ENCODE data around the gene NDUFB10. TPM values are rescaled to one million over a fixed set of nuclear protein-coding genes. Genes with fewer than 3 reads are reported as not detected.

Gene NDUFB10
- total RNA-seq, 1 experiment from 2014 or later = 190 TPM

- Histone ChIP-seq H3K79me2 (ENCODE audit: low read depth) (peaks cover 38% of the 10 kb centered on the region), H3K9me2 (ENCODE audit: insufficient read depth) (no peaks in the 10 kb centered on the region), H3K27me3 (ENCODE audit: insufficient read depth, low read depth) (no peaks in the 10 kb centered on the region), H3K4me3 (peak overlapping the region; percentile 75), H3K4me2 (peak overlapping the region; percentile 100), H3K4me1 (replicated peaks; ENCODE audit: insufficient read depth) (peaks cover 16% of the 10 kb centered on the region), H3K27ac (0 out of 2 replicates have a peak overlapping the region, but pooled peaks have one; percentile 36), H3K9me3 (ENCODE audit: insufficient read depth, low read depth) (no peaks in the 10 kb centered on the region), H2AFZ (peak overlapping the region; percentile 89), H4K20me1 (ENCODE audit: insufficient read depth) (peaks cover 7% of the 10 kb centered on the region; the same call in 1 of the 2 replicates), H3F3A (ENCODE audit: insufficient read depth, low read depth) (peaks cover 20% of the 10 kb centered on the region; the same call in 1 of the 2 replicates), H3K36me3 (ENCODE audit: low read depth) (peaks cover 3% of the 10 kb centered on the region; the same call in 1 of the 2 replicates)
- no TSS peak for BruUV-seq (replicated peaks)
- TF ChIP-seq, protein P1, sequence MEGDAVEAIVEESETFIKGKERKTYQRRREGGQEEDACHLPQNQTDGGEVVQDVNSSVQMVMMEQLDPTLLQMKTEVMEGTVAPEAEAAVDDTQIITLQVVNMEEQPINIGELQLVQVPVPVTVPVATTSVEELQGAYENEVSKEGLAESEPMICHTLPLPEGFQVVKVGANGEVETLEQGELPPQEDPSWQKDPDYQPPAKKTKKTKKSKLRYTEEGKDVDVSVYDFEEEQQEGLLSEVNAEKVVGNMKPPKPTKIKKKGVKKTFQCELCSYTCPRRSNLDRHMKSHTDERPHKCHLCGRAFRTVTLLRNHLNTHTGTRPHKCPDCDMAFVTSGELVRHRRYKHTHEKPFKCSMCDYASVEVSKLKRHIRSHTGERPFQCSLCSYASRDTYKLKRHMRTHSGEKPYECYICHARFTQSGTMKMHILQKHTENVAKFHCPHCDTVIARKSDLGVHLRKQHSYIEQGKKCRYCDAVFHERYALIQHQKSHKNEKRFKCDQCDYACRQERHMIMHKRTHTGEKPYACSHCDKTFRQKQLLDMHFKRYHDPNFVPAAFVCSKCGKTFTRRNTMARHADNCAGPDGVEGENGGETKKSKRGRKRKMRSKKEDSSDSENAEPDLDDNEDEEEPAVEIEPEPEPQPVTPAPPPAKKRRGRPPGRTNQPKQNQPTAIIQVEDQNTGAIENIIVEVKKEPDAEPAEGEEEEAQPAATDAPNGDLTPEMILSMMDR (conservative IDR thresholded peaks at IDR 0.05) = no peak
- no peak for TF ChIP-seq EZH2 (IDR thresholded peaks at IDR 0.05; ENCODE audit: low read depth)
- POLR2A ChIA-PET (ENCODE audit: unreplicated experiment) = no interaction called here
- CTCF ChIA-PET = no interaction called here
- intact Hi-C loops (cut with micrococcal nuclease; ENCODE audit: unreplicated experiment) = no loop called here
- DNase-seq = no peak
Observed at GRCh38 chr16:1972490-1972877, 13.1 kb downstream of the NDUFB10 start.

DNA sequence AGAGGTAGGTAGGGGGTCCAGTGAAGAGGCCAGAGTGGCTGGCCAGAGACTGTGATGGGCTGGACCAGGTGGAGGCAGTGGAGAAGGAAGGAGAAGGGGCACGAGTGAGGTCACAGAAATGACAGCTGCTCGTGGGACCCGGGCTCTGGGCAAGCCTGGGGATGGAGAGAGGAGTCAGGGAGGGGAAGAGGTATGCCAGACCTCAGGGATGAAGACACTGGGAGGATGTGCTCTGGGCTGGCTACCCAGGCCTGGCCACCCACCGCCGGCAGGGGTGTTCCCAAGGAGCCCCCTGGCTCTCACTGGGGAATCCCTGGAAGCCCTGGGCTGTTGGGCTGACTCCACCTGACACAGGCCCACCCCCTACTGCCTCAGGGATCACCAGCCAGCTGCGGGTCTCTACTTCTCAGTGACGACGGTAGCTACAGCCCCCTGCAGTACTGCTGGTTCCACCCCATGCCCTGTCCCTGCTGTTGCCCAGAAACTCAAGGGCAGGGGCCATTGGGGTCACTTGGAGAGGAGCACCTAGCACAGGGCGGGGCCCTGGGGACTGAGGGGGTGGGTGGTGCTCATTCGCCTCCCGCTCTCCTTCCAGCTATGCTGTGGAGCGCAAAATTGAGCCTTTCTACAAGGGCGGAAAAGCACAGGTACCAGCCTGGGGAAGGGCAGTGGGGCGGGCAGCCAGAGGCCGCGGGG lies 14.3 kb downstream of the NDUFB10 start:
- peaks cover 38% of the 10 kb centered on the region for H3K79me2 ChIP-seq (ENCODE audit: low read depth)
- H3K36me3 ChIP-seq (ENCODE audit: low read depth) = peaks cover 3% of the 10 kb centered on the region; the same call in 1 of the 2 replicates
- no peaks in the 10 kb centered on the region for H3K9me3 ChIP-seq (ENCODE audit: insufficient read depth, low read depth)
- H3K9me2 ChIP-seq (ENCODE audit: insufficient read depth) = no peaks in the 10 kb centered on the region
- H3K27me3 ChIP-seq (ENCODE audit: insufficient read depth, low read depth) = no peaks in the 10 kb centered on the region
- peak overlapping the region; percentile 100 for H3K4me2 ChIP-seq
- DNase-seq = no peak
- no peak overlapping the region for H3K27ac ChIP-seq
- H3K4me3 ChIP-seq = peak overlapping the region; percentile 75; the same call in 1 of the 2 replicates
- no TSS peak for BruUV-seq (replicated peaks)
- POLR2A ChIA-PET (ENCODE audit: unreplicated experiment) = no interaction called here
- CTCF ChIA-PET = no interaction called here
- H3K4me1 ChIP-seq (replicated peaks; ENCODE audit: insufficient read depth) = peaks cover 17% of the 10 kb centered on the region
- TF ChIP-seq EZH2 (IDR thresholded peaks at IDR 0.05; ENCODE audit: low read depth) = no peak
- TF ChIP-seq, protein P1 (conservative IDR thresholded peaks at IDR 0.05) = no peak
- peaks cover 9% of the 10 kb centered on the region; the same call in 1 of the 2 replicates for H4K20me1 ChIP-seq (ENCODE audit: insufficient read depth)
- peaks cover 27% of the 10 kb centered on the region; the same call in 1 of the 2 replicates for H3F3A ChIP-seq (ENCODE audit: insufficient read depth, low read depth)
- intact Hi-C loops (cut with micrococcal nuclease; ENCODE audit: unreplicated experiment) = no loop called here
- no peak overlapping the region for H2AFZ ChIP-seq

- H3K9me2 ChIP-seq (ENCODE audit: insufficient read depth) = no peaks in the 10 kb centered on the region
- H3F3A ChIP-seq (ENCODE audit: insufficient read depth, low read depth) = peaks cover 32% of the 10 kb centered on the region; the same call in 1 of the 2 replicates
- DNase-seq = no peak
- TF ChIP-seq, protein P1 (conservative IDR thresholded peaks at IDR 0.05) = no peak
- no peak for TF ChIP-seq EZH2 (IDR thresholded peaks at IDR 0.05; ENCODE audit: low read depth)
- H3K4me1 ChIP-seq (replicated peaks; ENCODE audit: insufficient read depth) = peaks cover 24% of the 10 kb centered on the region
- no TSS peak for BruUV-seq (replicated peaks)
- H2AFZ ChIP-seq = no peak overlapping the region
- ChIA-PET CTCF (no interaction called here), POLR2A (ENCODE audit: unreplicated experiment) (no interaction called here)
- no peak overlapping the region for H3K4me2 ChIP-seq
- intact Hi-C loops (cut with micrococcal nuclease; ENCODE audit: unreplicated experiment) = no loop called here
- H3K27ac ChIP-seq = no peak overlapping the region
- no peaks in the 10 kb centered on the region for H3K9me3 ChIP-seq (ENCODE audit: insufficient read depth, low read depth)
- H4K20me1 ChIP-seq (ENCODE audit: insufficient read depth) = peaks cover 12% of the 10 kb centered on the region; the same call in 1 of the 2 replicates
- H3K4me3 ChIP-seq = no peak overlapping the region
- peaks cover 3% of the 10 kb centered on the region; the same call in 1 of the 2 replicates for H3K36me3 ChIP-seq (ENCODE audit: low read depth)
- H3K79me2 ChIP-seq (ENCODE audit: low read depth) = peaks cover 38% of the 10 kb centered on the region
- H3K27me3 ChIP-seq (ENCODE audit: insufficient read depth, low read depth) = no peaks in the 10 kb centered on the region
Observed at GRCh38 chr16:1974157-1975070, 15.1 kb downstream of the NDUFB10 start.
